NCI-H2029 treated with DMSO at 0.1 percent for 48 hours (cell line): ENCODE measurements around the gene HOXB8.

Experiments
- DNase-seq: peaks from one replicate; lab custom pipeline; 2025; lab: John Stamatoyannopoulos, UW

Gene HOXB8

GRCh38 chr17:48624544-48625494 lies 9.7 kb upstream of the HOXB8 start:
- DNase-seq = no peak

GRCh38 chr17:48624118-48624517 lies 9.0 kb upstream of the HOXB8 start:
- no peak for DNase-seq

GRCh38 chr17:48623583-48623982 lies 8.5 kb upstream of the HOXB8 start:
- DNase-seq = no peak

GRCh38 chr17:48622857-48623256 lies 7.8 kb upstream of the HOXB8 start:
- DNase-seq = no peak

GRCh38 chr17:48621410-48622392 lies 6.6 kb upstream of the HOXB8 start:
- DNase-seq = no peak

- no peak for DNase-seq
Measured at GRCh38 chr17:48620461-48621139, 5.5 kb upstream of the HOXB8 start.

GRCh38 chr17:48619826-48620449 lies 4.8 kb upstream of the HOXB8 start:
- no peak for DNase-seq

GRCh38 chr17:48618256-48618896 lies 3.3 kb upstream of the HOXB8 start:
- peak; percentile 43 for DNase-seq

GRCh38 chr17:48617471-48618255 lies 2.6 kb upstream of the HOXB8 start:
- DNase-seq = no peak

GRCh38 chr17:48616717-48617470 lies 1.8 kb upstream of the HOXB8 start:
- DNase-seq = no peak

- no peak for DNase-seq
Measured at GRCh38 chr17:48615963-48616716, 1.0 kb upstream of the HOXB8 start.

- DNase-seq = no peak
Measured at GRCh38 chr17:48613862-48614694, 1.0 kb downstream of the HOXB8 start.

- peak; percentile 28 for DNase-seq
Measured at GRCh38 chr17:48612854-48613691, 2.0 kb downstream of the HOXB8 start.

GRCh38 chr17:48612456-48612853 lies 2.6 kb downstream of the HOXB8 start:
- peak; percentile 73 for DNase-seq

GRCh38 chr17:48611681-48612455 lies 3.2 kb downstream of the HOXB8 start:
- DNase-seq = peak; percentile 73

- DNase-seq = no peak
Measured at GRCh38 chr17:48611213-48611612, 3.9 kb downstream of the HOXB8 start.
